HG03045 (cell line): Measurements from ENCODE around the gene MAFF.

Experiments
- ATAC-seq: cut with Tn5 transposase; IDR thresholded peaks from one replicate; pipeline ENCODE4 v1.9.1; 2021; ENCODE audit warnings: mild to moderate bottlenecking, moderate library complexity; ENCODE audit not compliant: unreplicated experiment

MAFF gene

GRCh38 chr22:38203090-38203810 is 1.5 kb downstream of the MAFF start:
- ATAC-seq: no peak

DNA sequence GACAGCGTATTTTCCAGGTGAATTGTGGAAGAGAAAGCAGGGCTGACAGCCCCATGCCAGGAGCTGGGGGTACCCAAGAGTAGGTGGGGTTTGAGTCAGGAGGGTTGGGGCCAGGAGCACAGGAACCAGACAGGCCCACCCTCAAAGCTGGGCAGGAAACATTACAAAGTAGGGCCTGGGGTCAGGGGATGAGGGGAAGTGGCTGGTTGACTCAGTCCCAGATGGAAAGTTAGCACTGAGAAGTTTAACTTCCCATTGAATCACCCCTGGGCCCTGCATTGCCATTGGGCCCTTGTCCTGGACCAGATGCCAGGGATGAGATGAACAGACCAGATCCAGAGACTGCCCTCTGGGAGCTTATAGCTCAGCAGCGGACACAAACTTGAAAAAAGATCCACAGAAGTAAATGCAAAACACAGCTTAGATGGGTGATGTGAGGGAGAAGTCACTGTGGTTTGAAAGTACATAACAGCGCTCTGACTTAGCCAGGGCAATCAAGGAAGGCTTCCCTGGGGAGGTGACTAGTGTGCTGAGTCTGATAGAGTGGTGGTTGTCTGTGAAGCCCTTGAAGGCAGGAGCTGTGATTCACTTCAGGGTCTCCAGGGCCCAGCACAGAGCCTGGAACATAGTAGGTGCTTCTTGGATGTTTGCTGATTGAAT is 2.2 kb downstream of the MAFF start:
- no peak for ATAC-seq

DNA sequence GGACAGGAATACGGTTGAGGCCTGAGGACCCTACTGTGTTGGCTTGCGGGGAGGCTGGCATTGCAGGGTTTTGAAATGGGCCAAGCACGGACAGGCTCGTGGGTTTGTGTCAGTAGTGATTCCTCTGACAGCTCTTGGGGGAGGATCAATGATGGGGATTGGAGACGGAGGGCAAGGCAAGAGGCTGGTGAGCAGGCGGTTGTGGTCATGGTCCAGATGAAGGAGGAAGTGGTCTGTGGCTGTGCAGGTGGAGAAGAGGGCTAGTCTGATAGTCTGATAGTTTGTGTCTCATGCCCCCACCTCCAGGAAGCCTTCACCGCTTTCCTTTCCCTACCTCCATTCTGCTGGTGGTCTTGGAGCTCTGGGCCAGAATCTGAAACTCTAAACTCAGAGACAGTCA is 3.0 kb downstream of the MAFF start:
- ATAC-seq: no peak

DNA sequence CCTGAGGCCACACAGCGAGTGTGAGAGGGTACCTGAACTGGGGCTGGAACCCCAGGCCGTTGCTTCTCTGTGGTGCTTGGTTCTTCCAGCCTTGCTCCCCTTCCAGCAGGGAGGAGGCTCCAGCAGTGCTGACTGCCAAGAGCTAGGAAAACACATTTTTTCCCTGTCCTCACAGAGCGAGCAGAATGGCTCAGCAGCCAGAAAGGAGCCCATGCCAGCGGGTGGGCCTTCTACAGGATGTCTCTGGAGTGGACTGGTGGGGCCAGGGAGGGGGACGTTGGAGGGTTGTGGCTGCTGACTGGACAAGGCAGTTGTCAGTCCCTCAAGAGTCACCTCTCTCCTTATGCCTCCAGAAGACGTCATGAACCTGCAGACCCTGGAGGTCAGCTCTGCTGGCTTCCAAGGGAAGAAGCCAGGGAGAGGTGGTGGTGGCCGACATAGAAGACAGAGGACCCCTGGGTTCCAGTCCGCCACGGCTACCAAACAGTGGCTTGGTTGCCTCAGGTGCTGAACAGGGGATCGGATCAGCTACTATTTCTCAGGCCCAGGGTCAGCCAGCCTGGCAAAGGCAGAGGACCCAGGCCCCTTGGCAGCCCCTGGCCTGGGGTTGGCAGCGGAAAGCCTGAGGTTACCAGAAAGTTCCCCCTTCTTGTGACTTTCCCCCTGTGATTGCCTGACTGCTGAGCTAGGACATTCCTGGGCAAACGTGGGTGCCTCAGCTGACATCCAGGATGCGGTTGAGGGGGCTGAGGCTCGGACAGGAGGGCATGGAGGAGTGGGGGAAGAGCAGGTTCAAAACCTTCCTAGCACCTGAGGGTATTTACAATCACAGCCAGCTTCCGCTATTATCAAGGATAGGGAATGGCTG is 3.7 kb downstream of the MAFF start:
- ATAC-seq: no peak

DNA sequence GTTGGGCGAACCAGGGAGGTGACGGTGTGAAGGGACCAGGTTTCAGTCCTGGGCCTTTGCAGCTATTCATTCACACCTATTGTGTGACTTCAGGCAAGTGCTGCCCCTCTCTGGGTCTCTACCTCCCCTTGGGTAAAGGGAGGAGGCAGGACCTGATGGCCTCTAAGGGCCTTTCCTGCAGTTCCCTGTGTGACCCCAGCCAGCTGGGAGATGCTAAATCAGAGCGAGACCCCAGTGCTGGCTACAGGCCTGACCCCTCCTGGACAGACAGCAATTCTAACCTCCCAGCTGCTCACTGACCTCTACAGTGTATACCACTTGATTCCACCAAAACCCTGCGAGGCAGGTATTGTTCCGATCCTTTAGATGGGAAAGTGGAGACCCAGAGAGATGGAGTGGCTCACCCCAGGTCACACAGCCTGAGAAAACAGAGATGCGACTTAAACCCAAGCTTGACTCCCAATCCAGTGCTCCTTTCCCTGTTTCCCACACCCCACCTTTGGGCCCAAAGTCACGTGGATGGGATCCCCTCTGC is 6.2 kb downstream of the MAFF start:
- no peak for ATAC-seq

- ATAC-seq: no peak
These were observed 6.8 kb downstream of the MAFF start for GRCh38 chr22:38208551-38208968.

- ATAC-seq: no peak
These were observed 9.8 kb downstream of the MAFF start for GRCh38 chr22:38211556-38211955.

DNA sequence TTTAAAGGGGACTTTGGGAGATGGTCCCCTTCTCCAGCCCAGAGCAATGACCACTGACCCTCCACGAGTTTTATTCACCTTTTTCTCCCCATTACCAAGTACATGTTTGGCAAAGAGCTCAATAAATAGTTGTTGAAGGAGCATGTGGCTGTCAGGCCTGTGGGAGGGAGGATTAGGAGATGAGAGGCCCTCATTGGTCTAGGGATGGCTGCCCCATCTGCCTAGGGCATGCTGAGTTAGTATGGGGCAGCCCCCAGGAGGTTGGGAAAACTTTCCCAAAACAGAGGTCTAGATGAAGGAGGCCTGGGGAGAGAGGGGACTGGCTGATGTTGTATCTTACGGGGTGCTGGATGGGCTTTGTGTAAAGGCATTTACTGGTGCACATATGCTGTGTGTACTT is 10.6 kb downstream of the MAFF start:
- no peak for ATAC-seq

GRCh38 chr22:38213319-38213989 is 11.7 kb downstream of the MAFF start:
- no peak for ATAC-seq

DNA sequence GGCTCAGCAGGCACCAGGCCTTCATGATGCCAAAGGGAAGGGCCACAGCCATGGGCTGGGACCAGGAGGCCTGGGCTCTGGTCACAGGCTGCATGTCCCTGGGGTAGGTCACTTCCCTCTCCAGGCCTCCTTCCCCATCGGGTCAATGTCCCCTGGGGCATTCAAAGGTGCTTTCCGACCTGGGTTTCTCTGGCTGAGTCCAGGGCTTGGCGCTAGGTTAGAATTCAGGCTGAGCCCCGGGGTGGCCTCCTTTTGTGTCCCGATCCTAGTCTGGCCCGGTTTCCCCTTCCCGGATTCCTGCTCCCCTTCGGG is 12.2 kb downstream of the MAFF start:
- no peak for ATAC-seq

- no peak for ATAC-seq
These were observed 12.7 kb downstream of the MAFF start for GRCh38 chr22:38214302-38215056.

DNA sequence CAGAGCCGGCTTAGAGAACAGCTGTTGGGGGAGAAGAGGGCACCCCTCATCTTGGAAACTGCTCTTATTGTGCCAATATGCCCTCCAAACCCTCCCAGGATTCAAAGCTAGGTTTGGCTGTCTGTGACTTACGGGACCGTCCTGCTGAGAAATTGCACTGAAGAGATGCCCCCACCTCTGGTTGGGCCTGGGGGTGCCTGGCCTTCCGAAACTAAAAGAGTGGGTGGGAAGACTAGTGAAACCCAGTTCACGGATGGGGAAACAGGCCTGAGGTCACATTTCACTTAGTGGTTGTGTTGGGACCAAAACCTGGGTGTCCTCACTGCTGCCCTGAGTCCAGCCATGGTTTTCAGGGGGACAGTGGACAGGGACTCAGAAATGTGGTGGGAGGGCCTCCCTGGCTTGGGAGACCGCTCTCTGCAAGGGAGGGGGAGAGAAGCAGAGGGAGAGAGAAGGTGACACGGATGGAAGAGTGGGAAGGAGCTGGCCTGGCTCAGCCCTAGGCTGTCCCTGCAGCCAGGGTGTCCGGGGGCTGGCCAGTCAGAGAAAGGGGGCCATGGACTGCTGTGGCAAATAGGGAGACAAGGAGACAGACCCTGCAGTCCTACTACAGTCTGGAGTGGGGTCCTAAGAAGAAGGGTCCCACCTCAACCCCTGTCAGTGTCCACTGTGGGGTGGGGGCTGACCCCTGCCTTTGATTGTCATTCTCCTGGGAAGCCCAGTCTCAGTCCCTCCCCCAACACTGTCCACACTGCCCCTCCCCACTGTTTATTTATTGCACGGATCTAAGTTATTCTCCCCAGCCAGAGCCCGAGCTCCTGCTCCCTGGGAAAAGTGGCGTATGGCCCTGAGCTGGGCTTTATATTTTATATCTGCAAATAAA is 13.6 kb downstream of the MAFF start:
- ATAC-seq: no peak

DNA sequence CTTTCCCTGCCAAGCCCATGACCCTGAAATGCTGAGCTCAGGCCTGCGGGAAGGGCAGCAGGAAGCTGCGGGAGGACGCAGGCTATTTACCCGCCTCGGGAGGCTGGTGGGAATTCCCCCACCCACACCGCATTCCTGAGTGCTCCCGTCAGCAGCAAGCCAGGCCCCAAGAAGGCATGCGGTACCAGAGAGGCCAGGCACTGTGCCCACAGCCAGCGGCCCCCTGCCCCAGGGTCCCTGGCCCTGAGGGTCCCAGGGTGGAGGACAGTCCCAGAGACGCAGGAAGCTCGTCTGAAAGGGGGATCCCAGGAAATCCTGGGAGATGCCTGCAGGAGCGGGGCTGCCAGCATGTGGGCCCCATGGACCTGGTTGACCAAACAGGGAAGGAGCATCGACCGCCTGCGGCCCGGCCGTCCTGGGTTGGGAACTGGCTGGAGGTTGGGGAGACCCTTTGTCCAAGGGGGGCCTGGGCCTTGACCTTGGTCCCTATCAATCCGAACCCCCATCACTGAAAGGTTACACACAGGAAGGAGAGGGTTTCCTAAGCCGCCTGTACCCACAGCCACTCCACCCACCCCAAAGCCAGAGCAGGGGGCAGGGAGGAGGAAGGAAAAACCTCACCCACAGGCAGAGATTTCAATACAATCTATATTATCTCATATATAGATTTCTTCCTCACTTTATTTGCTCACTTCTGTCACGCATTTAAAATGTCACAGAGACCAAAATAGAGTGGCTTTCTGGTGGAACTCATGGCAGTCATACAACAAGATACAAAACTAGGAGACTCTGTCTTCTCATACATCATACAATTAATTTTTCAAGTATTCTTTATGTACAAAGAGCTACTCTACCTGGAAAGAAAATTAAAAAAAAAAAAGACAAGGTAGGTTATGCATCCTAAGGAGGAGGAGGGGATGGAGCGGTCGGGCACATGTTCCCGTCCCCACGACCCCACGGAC is 17.1 kb downstream of the MAFF start:
- no peak for ATAC-seq

GRCh38 chr22:38219632-38220031 is 17.8 kb downstream of the MAFF start:
- ATAC-seq: no peak

DNA sequence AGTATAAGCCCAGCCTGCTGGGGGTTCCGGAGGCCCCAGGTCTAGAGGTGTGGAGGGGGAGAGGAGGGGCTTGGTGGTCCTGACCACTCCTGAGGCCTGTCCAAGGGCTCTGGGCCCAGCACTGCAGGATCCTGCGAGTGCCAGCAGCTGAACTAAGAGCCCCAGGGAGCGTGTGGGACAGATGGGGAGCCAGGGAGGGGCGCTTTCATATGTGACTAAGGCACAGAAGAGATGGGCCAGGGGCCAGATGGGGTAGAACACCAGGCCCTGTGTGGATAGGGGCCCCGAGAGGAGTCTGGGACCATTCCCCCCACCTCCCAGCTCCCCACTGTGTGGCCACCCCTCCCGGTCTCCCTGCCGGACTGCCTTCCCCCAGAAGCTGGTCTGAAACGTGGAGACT is 18.4 kb downstream of the MAFF start:
- ATAC-seq: no peak

GRCh38 chr22:38220653-38221386 is 19.0 kb downstream of the MAFF start:
- ATAC-seq: no peak

DNA sequence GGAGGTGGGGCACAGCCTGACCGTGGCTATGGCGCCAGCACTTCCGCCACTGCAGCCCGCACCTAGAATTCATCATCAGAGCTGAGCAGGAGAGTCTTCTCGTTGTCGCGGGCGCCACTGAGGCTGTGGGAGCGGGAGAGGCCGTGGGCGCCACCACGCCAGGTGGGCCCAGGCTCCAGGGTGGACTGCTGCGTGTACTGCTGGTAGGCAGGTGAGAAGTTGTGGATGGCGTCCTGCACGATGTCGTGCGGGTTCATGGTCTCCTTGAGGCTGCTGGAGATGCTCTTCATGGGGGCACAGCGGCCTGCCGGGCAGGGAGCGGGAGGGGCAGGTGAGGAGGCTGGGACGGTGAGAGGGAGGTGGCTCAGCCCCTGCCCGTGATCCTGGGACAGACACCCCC is 19.6 kb downstream of the MAFF start:
- ATAC-seq: no peak
